Measurements from ENCODE around the gene GSS.

- TF ChIP-seq CTCF (IDR thresholded peaks at IDR 0.05) (no peak), EZH2 (IDR thresholded peaks at IDR 0.05) (no peak), EZH2phosphoT487 (IDR thresholded peaks at IDR 0.05) (no peak)
Measured at GRCh38 chr20:34977365-34978091, 21.9 kb upstream of the GSS start.

Data from neural progenitor cell (in vitro differentiated cells).